NCI-H524 treated with DMSO at 0.1 percent for 48 hours (cell line): Measurements from ENCODE around the gene NHSL2.

ENCODE experiments used
- DNase-seq: peaks from one replicate; lab custom pipeline; 2025; lab: John Stamatoyannopoulos, UW

NHSL2 gene

GRCh38 chrX:72018277-72019112, 107.8 kb downstream of the NHSL2 start:
- DNase-seq: no peak

- no peak for DNase-seq
These were observed 108.8 kb downstream of the NHSL2 start for GRCh38 chrX:72019487-72019886.

- DNase-seq: no peak
These were observed 109.6 kb downstream of the NHSL2 start for GRCh38 chrX:72020204-72020603.

- DNase-seq: no peak
These were observed 110.1 kb downstream of the NHSL2 start for GRCh38 chrX:72020788-72021187.

- DNase-seq: no peak
These were observed 111.3 kb downstream of the NHSL2 start for GRCh38 chrX:72021975-72022374.

- DNase-seq: no peak
These were observed 112.4 kb downstream of the NHSL2 start for GRCh38 chrX:72023071-72023470.

GRCh38 chrX:72025236-72025770, 114.7 kb downstream of the NHSL2 start:
- DNase-seq: no peak

GRCh38 chrX:72026341-72027023, 115.8 kb downstream of the NHSL2 start:
- DNase-seq: no peak

- no peak for DNase-seq
These were observed 116.6 kb downstream of the NHSL2 start for GRCh38 chrX:72027024-72027913.

GRCh38 chrX:72027914-72028307, 117.3 kb downstream of the NHSL2 start:
- no peak for DNase-seq

GRCh38 chrX:72028701-72029470, 118.2 kb downstream of the NHSL2 start:
- DNase-seq: no peak

GRCh38 chrX:72029483-72030411, 119.1 kb downstream of the NHSL2 start:
- no peak for DNase-seq

- DNase-seq: no peak
These were observed 119.8 kb downstream of the NHSL2 start for GRCh38 chrX:72030431-72030830.

- no peak for DNase-seq
These were observed 120.5 kb downstream of the NHSL2 start for GRCh38 chrX:72031118-72031517.

GRCh38 chrX:72031634-72032033, 121.0 kb downstream of the NHSL2 start:
- DNase-seq: no peak

- DNase-seq: no peak
These were observed 127.0 kb downstream of the NHSL2 start for GRCh38 chrX:72037601-72038000.

- DNase-seq: no peak
These were observed 127.4 kb downstream of the NHSL2 start for GRCh38 chrX:72038016-72038415.

GRCh38 chrX:72038868-72039267, 128.2 kb downstream of the NHSL2 start:
- DNase-seq: no peak

- no peak for DNase-seq
These were observed 129.9 kb downstream of the NHSL2 start for GRCh38 chrX:72040506-72040905.

GRCh38 chrX:72041176-72041575, 130.5 kb downstream of the NHSL2 start:
- DNase-seq: no peak
